KBM-7 (cell line): ENCODE measurements around the gene CPEB3.
A peak's percentile ranks its signal among the peaks of the same experiment; 100 is the strongest.
"Not testable (repeated sequence)": the region's sequence is repeated elsewhere in the genome, so short reads cannot be mapped to it uniquely, and the experiment has no call there.

Experiments
- DNase-seq: peaks from one replicate; pipeline ENCODE4 v3.0.0-alpha.2; 2015
- in situ Hi-C: fragments of 300-500 bp; cut with MboI; formaldehyde crosslinking; loops from 2 replicates; pipeline ENCODE4 v1.14.3; 2020; ENCODE audit warnings: low sequenced_read_pairs, low pct_unique_long_range_greater_than_20kb, mixed read lengths

Gene CPEB3

DNA sequence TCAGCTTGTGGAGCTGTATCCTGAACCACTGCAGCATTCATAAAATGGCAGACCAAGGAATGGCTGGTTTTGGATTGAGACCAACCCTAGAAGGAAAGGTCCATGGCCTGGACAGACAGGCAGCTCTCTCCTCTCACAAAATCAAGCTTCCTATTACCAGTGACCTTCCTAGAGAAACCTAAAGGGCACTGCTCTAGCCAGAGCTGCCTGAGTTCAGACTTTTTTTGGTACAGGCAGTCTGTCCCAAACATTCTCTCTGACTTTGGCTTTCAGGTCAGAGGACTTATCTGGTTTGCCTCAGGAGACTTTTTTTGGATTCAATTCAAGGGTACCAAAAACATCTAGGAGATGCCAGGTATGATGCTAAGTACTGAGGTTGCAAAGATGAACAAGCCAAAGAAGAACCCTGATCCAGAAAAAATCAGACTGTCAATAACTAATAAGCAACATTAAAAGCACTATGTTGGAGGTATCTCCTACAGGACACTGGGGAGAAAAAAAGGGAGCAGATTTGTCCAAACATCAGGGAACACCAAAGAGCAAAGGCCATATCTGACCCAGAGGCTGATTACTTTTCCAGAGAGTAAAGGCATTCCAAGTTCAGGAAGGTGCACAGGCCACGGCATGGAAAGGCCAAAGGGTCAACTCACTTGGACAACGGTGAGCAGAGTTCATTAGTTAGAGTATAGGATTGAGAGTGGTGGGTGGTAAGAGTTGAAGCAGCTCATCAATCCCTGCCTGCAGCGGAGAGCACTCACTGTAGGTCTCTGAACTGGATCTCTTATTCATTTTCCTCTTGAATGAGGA is 169.0 kb downstream of the CPEB3 start:
- in situ Hi-C loops, result no loop called here
- DNase-seq, result no peak

GRCh38 chr10:92119340-92119739 is 171.5 kb downstream of the CPEB3 start:
- no peak for DNase-seq
- in situ Hi-C loops, result no loop called here

GRCh38 chr10:92114917-92115316 is 176.0 kb downstream of the CPEB3 start:
- DNase-seq, in situ Hi-C loops: not testable (repeated sequence)

DNA sequence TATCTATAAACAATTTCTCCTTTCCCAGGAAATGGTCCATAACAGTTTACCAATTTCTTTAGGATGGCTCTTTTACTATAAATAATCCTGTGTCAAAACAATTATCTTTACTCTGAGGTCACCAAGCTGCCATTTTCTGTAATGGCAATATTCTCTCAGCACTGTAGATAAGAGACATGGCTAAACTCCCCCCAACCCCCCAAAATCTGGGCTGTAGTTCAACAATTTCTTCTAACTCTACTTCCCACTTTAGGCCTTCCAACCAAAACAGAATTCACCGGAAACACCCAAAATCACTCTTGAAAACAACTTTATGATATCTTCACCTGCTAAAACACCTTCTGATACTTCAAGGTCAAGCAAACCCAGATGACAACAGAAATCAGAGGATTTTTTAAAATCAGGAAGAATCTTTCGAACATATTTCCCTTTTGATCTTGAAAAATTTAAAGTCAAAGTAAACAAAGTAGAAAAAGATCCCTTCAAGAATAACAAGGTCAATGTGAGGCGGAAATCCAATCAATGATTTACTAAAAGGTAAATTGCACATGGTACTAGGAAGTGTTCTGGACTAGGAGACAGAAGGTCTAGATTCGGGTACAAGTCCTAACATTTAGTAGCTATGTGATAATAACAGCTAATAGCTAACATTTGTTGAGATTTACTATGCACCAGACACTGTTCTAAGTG is 176.8 kb downstream of the CPEB3 start:
- in situ Hi-C loops, result no loop called here
- DNase-seq, result no peak

DNA sequence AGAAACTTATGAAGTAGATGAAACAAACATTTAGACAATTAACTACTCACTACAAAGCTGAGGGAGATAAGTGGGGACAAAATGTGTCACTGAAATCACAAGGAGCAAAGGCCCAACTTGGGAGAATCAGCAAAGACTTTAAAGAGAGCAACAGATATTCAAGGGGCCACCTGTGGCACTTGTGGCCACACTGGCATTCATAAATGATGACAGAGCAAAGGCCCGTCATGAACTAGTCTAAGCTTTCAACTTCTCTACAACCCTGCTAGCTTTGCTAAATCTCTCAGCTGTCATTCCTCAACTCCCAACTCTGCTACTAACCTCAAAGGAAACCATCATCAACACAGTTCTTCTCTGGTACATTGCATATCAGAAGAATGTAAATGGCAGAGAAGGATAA is 178.4 kb downstream of the CPEB3 start:
- no peak for DNase-seq
- in situ Hi-C loops, result no loop called here

DNA sequence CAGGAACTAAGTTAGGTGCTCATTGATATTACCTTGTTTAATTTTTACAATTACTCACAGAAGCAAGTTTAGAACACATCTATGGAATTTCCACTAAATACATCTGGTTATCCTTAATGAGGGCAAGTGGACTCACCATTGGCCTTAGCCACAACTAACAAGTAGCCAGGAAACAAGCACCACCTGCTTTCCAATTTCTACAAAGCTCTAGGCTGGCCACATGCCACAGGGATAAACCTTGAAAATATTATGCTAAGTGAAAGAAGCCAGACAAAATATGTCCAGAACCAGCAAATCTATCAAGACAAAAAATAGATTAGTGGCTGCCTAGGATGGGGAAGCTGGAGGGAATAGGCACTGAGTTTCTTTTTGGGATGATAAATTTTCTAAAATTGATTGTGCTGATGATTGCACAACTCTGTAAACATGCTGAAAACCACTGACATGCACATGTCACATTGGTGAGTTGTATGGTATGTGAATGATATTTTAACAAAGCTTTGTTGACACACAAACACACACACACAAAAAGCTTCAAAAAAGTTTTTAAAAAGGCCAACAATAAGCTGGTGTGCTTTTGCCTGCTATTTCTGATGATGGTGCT is 179.4 kb downstream of the CPEB3 start:
- no peak for DNase-seq
- in situ Hi-C loops, result no loop called here

DNA sequence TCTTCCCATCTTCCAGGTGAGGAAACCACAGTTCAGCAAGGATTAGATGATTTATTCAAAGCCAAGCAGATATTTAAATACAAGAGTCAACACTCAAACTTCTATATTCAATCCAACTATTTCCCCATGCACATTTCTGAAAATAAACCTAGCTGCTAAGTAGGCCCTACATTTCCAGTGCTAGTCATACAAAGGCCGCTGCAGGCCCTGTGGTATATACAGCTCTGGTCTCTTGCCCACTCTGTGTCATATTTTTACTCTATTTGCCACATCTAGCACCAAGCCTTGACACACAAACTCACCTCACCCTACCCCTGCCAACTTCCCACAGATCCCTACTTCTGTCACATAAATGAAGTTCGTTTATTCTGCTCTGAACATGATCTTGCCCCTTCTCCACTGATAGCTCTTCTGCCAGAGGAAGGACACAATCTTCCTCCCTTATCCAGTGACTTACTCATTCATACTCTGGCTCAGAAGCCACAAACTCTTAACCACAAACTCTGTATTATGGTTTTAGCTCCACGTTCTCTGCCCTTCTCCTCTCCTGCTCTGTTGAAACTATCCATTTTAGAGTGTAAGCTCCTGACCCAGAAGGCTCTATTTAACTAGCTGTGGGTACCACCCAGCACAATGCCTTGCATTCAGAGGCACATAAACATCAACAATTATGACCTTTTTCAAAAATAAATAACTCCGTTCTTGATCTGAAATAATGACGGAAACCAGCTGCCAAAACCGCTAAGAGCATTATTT is 180.7 kb downstream of the CPEB3 start:
- in situ Hi-C loops, result no loop called here
- peak; percentile 64 for DNase-seq

DNA sequence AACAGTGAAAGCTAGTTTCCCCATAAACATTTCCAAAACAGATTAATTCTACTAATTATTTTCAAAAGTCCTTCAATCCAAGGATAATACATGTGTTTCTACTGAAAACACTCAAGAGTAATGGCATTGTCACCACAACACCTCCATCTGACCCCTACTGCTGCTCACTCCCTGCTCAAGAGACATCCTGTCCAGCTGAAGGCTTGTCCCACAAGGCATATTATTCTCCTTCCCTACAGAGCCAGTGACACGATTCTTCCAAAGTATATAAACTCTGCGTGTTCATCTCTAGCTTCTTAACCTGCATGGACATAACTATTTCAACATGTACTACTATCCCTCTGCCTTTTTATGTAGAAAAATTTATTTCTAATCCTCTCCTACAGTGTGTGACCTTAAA is 182.1 kb downstream of the CPEB3 start:
- no peak for DNase-seq
- in situ Hi-C loops, result no loop called here

- in situ Hi-C loops, result no loop called here
- no peak for DNase-seq
Measured at GRCh38 chr10:92108120-92108519, 182.8 kb downstream of the CPEB3 start.

DNA sequence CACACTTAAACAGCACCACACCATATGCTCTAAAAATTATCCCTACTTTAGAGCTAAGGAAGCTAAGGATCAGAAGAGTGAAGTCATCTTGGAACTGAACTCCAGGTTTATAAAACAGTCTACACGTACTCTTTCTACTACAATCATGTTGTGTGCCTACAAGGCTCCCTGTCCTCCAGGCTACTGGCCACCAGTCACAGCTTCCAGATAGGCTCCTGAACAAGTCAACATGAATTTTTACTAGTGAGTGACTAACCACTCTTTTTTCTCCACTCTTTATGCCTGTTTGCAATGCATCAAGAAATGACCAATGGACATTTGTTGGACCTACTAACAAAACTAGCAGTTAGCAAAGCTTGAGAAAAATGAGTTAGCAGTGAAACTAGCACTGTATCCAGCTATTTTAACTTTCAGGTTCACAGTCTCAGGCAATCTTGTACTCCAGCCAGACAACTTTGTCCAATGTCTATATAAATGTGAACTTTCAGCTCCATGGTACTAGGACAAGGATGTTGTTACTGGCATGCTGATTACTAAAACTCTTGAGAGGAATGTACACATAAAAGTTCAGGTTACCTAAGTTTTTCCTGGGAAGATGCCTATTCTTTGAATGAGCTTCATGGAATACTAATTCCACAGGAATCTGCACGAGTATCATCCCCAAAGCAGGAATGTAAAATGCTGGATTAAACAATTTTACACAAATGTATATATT is 187.3 kb downstream of the CPEB3 start:
- in situ Hi-C loops, result no loop called here
- no peak for DNase-seq

DNA sequence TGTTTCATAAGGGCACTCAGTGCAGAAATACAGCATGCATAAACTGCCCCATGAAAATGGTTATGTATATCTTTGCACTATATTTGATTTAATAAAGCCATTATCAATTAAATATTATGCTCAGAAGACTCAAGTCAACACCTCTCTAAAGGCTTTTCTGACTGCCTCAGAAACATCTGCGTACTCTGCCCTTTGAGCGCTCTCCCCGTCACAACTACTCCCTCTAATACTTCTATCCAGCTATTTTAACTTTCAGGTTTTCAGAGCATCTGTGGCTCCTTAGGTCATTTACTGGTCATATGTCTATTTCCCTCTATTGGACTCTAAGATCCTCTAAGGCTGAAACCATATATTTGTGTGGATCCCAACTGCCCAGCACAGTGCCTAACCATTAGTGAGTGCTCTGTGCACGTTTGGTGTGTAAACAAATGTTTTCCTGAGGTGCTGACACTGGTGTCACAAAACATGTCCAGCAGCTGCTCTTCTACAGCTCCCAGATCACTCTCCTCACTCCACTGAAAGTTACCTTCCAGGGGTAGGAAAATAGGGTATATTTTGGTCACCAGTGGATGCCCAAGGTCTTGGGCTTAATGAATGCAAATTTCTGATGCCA is 188.2 kb downstream of the CPEB3 start:
- in situ Hi-C loops, result no loop called here
- no peak for DNase-seq

DNA sequence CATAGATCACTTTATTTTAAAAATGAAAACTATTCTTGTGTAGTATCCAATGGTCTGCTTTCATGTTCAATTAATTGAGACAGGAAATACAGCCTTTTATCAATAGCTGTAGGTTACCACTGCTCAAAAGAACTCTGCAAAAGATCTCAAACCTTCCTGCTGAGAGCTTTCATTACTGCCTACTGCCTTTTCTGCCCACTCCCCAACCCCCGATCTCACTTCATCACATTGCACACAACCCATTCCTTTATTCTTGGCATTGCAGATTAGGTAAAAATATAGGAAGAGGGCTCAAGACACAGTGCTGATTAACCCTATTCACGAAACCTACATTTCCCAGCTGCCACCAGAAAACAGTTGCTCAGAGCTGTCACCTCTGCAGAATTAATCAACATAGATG is 195.9 kb downstream of the CPEB3 start:
- in situ Hi-C loops, result no loop called here
- no peak for DNase-seq

GRCh38 chr10:92091965-92092364 is 198.9 kb downstream of the CPEB3 start:
- no peak for DNase-seq
- in situ Hi-C loops, result no loop called here

DNA sequence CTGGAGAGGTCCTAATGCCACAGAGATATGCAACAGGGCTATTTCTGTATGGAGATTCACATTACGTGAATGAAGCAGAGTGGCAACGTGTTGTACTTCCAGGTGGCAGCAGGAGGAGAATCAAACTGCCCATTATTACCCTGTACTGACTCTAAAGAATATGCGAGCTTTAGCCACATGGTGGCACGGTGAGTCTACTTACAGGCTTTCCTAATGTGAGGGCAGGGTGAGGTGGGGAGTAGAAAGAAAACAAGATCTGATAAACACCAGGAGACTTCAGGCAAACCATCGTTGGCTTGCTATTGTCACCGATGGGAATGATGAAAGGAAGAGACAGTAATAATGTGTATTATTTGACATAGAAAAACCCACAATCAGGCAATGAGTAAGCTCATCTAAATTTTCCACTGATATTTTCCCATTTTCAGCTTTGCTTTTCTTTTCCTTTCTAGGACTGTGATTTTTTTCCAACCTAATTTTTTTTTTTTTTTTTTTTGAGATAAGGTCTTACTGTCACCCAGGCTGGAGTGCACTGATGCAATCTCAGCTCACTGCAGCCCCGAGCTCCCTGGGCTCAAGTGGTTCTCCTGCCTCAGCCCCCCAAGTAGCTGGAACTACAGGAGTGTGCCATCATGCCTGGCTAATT is 203.0 kb downstream of the CPEB3 start:
- in situ Hi-C loops, result loop anchor here (10.0 kb wide), 1 partner anchor 347 kb away; no protein-coding TSS in a partner anchor
- peak; percentile 91 for DNase-seq

GRCh38 chr10:92082583-92083280 is 208.1 kb downstream of the CPEB3 start:
- DNase-seq, result no peak
- in situ Hi-C loops, result loop anchor here (10.0 kb wide), 1 partner anchor 352 kb away; no protein-coding TSS in a partner anchor

DNA sequence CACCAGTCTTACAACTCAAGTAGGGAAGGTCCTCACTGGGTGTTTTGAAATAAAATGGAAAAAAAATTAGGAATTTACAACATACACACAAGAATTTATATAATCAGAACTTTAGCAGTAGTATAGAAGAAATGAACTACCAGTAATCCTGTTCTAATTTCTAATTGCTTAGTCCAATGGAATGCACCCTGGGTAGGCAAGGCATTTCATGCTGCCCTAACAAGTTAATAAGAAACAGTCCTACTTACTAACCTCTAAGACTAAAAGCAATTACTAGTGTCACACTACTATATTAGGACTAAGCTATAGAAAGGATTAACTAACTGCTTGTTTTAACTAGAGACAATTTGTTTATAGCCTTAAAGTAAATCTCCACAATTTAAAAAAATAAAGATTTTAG is 209.2 kb downstream of the CPEB3 start:
- no peak for DNase-seq
- in situ Hi-C loops, result loop anchor here (10.0 kb wide), 1 partner anchor 353 kb away; no protein-coding TSS in a partner anchor

- in situ Hi-C loops, result loop anchor here (10.0 kb wide), 1 partner anchor 355 kb away; no protein-coding TSS in a partner anchor
- DNase-seq, result no peak
Measured at GRCh38 chr10:92080244-92080643, 210.6 kb downstream of the CPEB3 start.
